Cardiac fibroblast (primary cell): Measurements from ENCODE around the gene CLCF1.
A peak's percentile ranks its signal among the peaks of the same experiment; 100 is the strongest.

ENCODE experiments used
- DNase-seq, 2 donors: peaks; one replicate each; pipeline versions ENCODE4 v3.0.0 to v3.0.0-alpha.2; 2010; ENCODE audit warnings: low read depth in 2 of 2
- H3K4me3 ChIP-seq, 2 donors: replicated peaks in 1 of 2; 1 replicate in 1 of 2; 2 replicates in 1 of 2; pipeline ENCODE4 v1.5.1; 2011; ENCODE audit warnings: low read depth in 2 of 2, low read length in 2 of 2, mild to moderate bottlenecking in 2 of 2, moderate library complexity in 1 of 2
- CTCF ChIP-seq: IDR thresholded peaks from one replicate; pipeline ENCODE4 v1.5.1; 2011; ENCODE audit warnings: low read depth, mild to moderate bottlenecking, low read length, inconsistent platforms

Gene CLCF1

GRCh38 chr11:67372993-67373647 lies at the start of gene CLCF1:
TSS of gene CLCF1 (minus strand) at chr11:67373598. CDS start at chr11:67373539, 59 bp downstream.
- peak within 1 kb of the TSS; percentile 48 to 69 for H3K4me3 ChIP-seq
- no peak for TF ChIP-seq CTCF
- peak; percentile 63 to 85 for DNase-seq

GRCh38 chr11:67422891-67423290 lies 49.5 kb upstream of the CLCF1 start:
- no peak for DNase-seq
- TF ChIP-seq CTCF, result no peak
- no peak overlapping the region for H3K4me3 ChIP-seq

- no peak for TF ChIP-seq CTCF
- DNase-seq, result no peak
- H3K4me3 ChIP-seq, result peak overlapping the region; percentile 17 to 24
Measured at GRCh38 chr11:67421430-67422031, 48.1 kb upstream of the CLCF1 start.

GRCh38 chr11:67420646-67421429 lies 47.4 kb upstream of the CLCF1 start:
- no peak for TF ChIP-seq CTCF
- DNase-seq, result peak; percentile 88 to 94
- H3K4me3 ChIP-seq, result peak overlapping the region; percentile 21 to 49

GRCh38 chr11:67420147-67420645 lies 46.8 kb upstream of the CLCF1 start:
- no peak for TF ChIP-seq CTCF
- no peak for DNase-seq

GRCh38 chr11:67419325-67420049 lies 46.1 kb upstream of the CLCF1 start:
- no peak overlapping the region for H3K4me3 ChIP-seq
- no peak for TF ChIP-seq CTCF
- DNase-seq, result no peak

More at GRCh38 chr11:67420147-67420645, 46.8 kb upstream of the CLCF1 start:
- peak overlapping the region; percentile 21 to 49 for H3K4me3 ChIP-seq
